H1 (cell line): ENCODE measurements around the gene PLSCR1. TPM values are rescaled to one million over a fixed set of nuclear protein-coding genes. Genes with fewer than 3 reads are reported as not detected.
A peak's percentile ranks its signal among the peaks of the same experiment; 100 is the strongest.

Source experiments
- CTCF ChIA-PET: fragments of 300-600 bp; sonication (Branson Sonifier 250); formaldehyde crosslinking; loops from one replicate; lab custom pipeline; 2021; ENCODE audit not compliant: partially characterized antibody; lab: Charles Lee
- POLR2A ChIA-PET: fragments of 300-600 bp; sonication (Branson Sonifier 250); formaldehyde crosslinking; loops from one replicate; lab custom pipeline; 2021; ENCODE audit warnings: inconsistent platforms; ENCODE audit not compliant: partially characterized antibody; lab: Charles Lee
- DNase-seq, 2 experiments: peaks; one replicate each; pipeline versions ENCODE4 v3.0.0 to v3.0.0-alpha.2; 2010 to 2022; ENCODE audit warnings: low spot score in 2 of 2, low read depth in 1 of 2, mixed read lengths in 1 of 2
- FAIRE-seq: peaks from 2 replicates; lab custom pipeline; 2011; peaks lifted over from hg19 to GRCh38; lab: Jason Lieb, UNC
- H2AFZ ChIP-seq: 2 replicates; pipeline ENCODE4 v1.8.1; 2012; ENCODE audit warnings: low read length, inconsistent platforms
- H2AK5ac ChIP-seq: 2 replicates; pipeline ENCODE4 v1.6.1; 2013; ENCODE audit warnings: low read depth, low read length
- H2BK120ac ChIP-seq: replicated peaks from 2 replicates; pipeline ENCODE3; 2013; ENCODE audit warnings: low read depth, low read length, inconsistent platforms
- H2BK12ac ChIP-seq: 2 replicates; pipeline ENCODE4 v1.6.1; 2013; ENCODE audit warnings: low read depth, low read length
- H2BK15ac ChIP-seq: 2 replicates; pipeline ENCODE4 v1.6.1; 2013; ENCODE audit warnings: low read length
- H2BK20ac ChIP-seq: 2 replicates; pipeline ENCODE4 v1.6.1; 2013; ENCODE audit warnings: low read length
- H2BK5ac ChIP-seq: 2 replicates; pipeline ENCODE4 v1.6.1; 2013; ENCODE audit warnings: low read depth, low read length
- H3K14ac ChIP-seq: 2 replicates; pipeline ENCODE4 v1.6.1; 2013; ENCODE audit warnings: inconsistent platforms; ENCODE audit not compliant: insufficient read length
- H3K18ac ChIP-seq: 2 replicates; pipeline ENCODE4 v1.6.1; 2013; ENCODE audit warnings: low read length; ENCODE audit errors: extremely low read depth
- H3K23ac ChIP-seq: 2 replicates; pipeline ENCODE4 v1.6.1; 2013; ENCODE audit warnings: inconsistent platforms; ENCODE audit not compliant: insufficient read length
- H3K23me2 ChIP-seq: 2 replicates; pipeline ENCODE4 v1.6.1; 2013; ENCODE audit warnings: low read depth, low read length
- H3K27ac ChIP-seq: 2 replicates; pipeline ENCODE4 v1.6.1; 2011; ENCODE audit warnings: low read depth, low read length, inconsistent platforms
- H3K27me3 ChIP-seq, 4 experiments: replicated peaks in 1 of 4; 1 replicate in 1 of 4; 2 replicates in 3 of 4; pipeline versions ENCODE4 v1.6.1 to v1.8.1; 2011 to 2013; ENCODE audit warnings: low read length in 3 of 4, mild to moderate bottlenecking in 3 of 4, inconsistent platforms in 2 of 4, mixed read lengths in 2 of 4, moderate library complexity in 1 of 4; ENCODE audit not compliant: control insufficient read depth in 3 of 4, insufficient read depth in 3 of 4; ENCODE audit errors: extremely low read depth in 1 of 4
- H3K36me3 ChIP-seq, 4 experiments: 2 replicates each; pipeline versions ENCODE4 v1.6.1 to v1.8.1; 2011 to 2013; ENCODE audit warnings: mild to moderate bottlenecking in 4 of 4, low read length in 3 of 4, moderate library complexity in 2 of 4, control low read depth in 1 of 4, inconsistent platforms in 1 of 4; ENCODE audit not compliant: insufficient read depth in 4 of 4, control insufficient read depth in 2 of 4
- H3K4ac ChIP-seq: replicated peaks from 2 replicates; pipeline ENCODE3; 2013; ENCODE audit warnings: low read length, low read depth, mixed read lengths, inconsistent platforms; ENCODE audit not compliant: insufficient read length
- H3K4me1 ChIP-seq, 4 experiments: replicated peaks in 1 of 4; 1 replicate in 1 of 4; 2 replicates in 3 of 4; pipeline versions ENCODE4 v1.6.1 to v1.8.1; 2011 to 2013; ENCODE audit warnings: low read length in 3 of 4, inconsistent platforms in 2 of 4, mixed read lengths in 1 of 4; ENCODE audit not compliant: insufficient read depth in 4 of 4, control insufficient read depth in 3 of 4
- H3K4me2 ChIP-seq, 2 experiments: 2 replicates each; pipeline versions ENCODE4 v1.6.1 to v1.8.1; 2011 to 2013; ENCODE audit warnings: low read depth in 2 of 2, low read length in 2 of 2, control low read depth in 1 of 2, inconsistent platforms in 1 of 2, mild to moderate bottlenecking in 1 of 2; ENCODE audit not compliant: insufficient read depth in 1 of 2
- H3K4me3 ChIP-seq, 4 experiments: fragments of 200-600, 300-600 bp in 1 of 4; sonication (generic), shearing (Covaris generic), sonication (Bioruptor Twin) in 1 of 4; 2 replicates each; pipeline versions ENCODE4 v1.5.1 to v1.8.1; 2011 to 2016; ENCODE audit warnings: low read length in 4 of 4, low read depth in 3 of 4, control low read depth in 2 of 4, inconsistent platforms in 2 of 4, mild to moderate bottlenecking in 2 of 4, mixed read lengths in 1 of 4, moderate library complexity in 1 of 4; ENCODE audit not compliant: insufficient read depth in 2 of 4; ENCODE audit errors: extremely low read depth in 1 of 4
- H3K56ac ChIP-seq: replicated peaks from 2 replicates; pipeline ENCODE3; 2013; ENCODE audit warnings: low read depth, mild to moderate bottlenecking, mixed read lengths, low read length, inconsistent platforms; ENCODE audit not compliant: insufficient read length
- H3K79me1 ChIP-seq: 2 replicates; pipeline ENCODE4 v1.6.1; 2013; ENCODE audit warnings: low read depth, low read length, control low read depth
- H3K79me2 ChIP-seq, 2 experiments: 2 replicates each; pipeline versions ENCODE4 v1.6.1 to v1.8.1; 2012 to 2013; ENCODE audit warnings: low read length in 2 of 2, mild to moderate bottlenecking in 2 of 2, inconsistent platforms in 1 of 2; ENCODE audit not compliant: insufficient read depth in 2 of 2, control insufficient read depth in 1 of 2
- H3K9ac ChIP-seq, 4 experiments: replicated peaks in 1 of 4; 1 replicate in 1 of 4; 2 replicates in 3 of 4; pipeline versions ENCODE4 v1.6.1 to v1.8.1; 2011 to 2013; ENCODE audit warnings: low read depth in 3 of 4, low read length in 3 of 4, control low read depth in 2 of 4, mild to moderate bottlenecking in 2 of 4, moderate library complexity in 2 of 4, inconsistent platforms in 1 of 4; ENCODE audit errors: extremely low read depth in 1 of 4
- H3K9me3 ChIP-seq, 2 experiments: 2 replicates each; pipeline versions ENCODE4 v1.6.1 to v1.8.1; 2012 to 2013; ENCODE audit warnings: mild to moderate bottlenecking in 2 of 2, moderate library complexity in 2 of 2, control low read depth in 1 of 2, inconsistent platforms in 1 of 2, low read depth in 1 of 2, low read length in 1 of 2, mixed read lengths in 1 of 2; ENCODE audit not compliant: insufficient read depth in 2 of 2
- H4K20me1 ChIP-seq, 2 experiments: replicated peaks in 1 of 2; 2 replicates each; pipeline versions ENCODE3 to v1.8.1; 2011 to 2013; ENCODE audit warnings: inconsistent platforms in 2 of 2, low read length in 2 of 2, mild to moderate bottlenecking in 1 of 2; ENCODE audit not compliant: insufficient read depth in 2 of 2, control insufficient read depth in 1 of 2
- H4K5ac ChIP-seq: 2 replicates; pipeline ENCODE4 v1.6.1; 2013; ENCODE audit warnings: low read length, low read depth, mixed read lengths, inconsistent platforms; ENCODE audit not compliant: insufficient read length
- H4K8ac ChIP-seq: 2 replicates; pipeline ENCODE4 v1.8.0; 2013; ENCODE audit warnings: mild to moderate bottlenecking, moderate library complexity, low read length, inconsistent platforms; ENCODE audit not compliant: insufficient read depth; ENCODE audit errors: extremely low read depth
- H4K91ac ChIP-seq: replicated peaks from 2 replicates; pipeline ENCODE3; 2013; ENCODE audit warnings: low read length, mixed read lengths, inconsistent platforms; ENCODE audit not compliant: insufficient read length
- BCL11A ChIP-seq, 2 experiments: IDR thresholded peaks; one replicate each; pipeline ENCODE4 v1.6.1; 2011; ENCODE audit warnings: low read depth in 2 of 2, low read length in 2 of 2, mild to moderate bottlenecking in 2 of 2
- CTCF ChIP-seq, 3 experiments: IDR thresholded peaks; 1 replicate in 2 of 3; 2 replicates in 1 of 3; pipeline versions ENCODE4 v1.5.1 to v1.6.1; 2011; ENCODE audit warnings: low read length in 3 of 3, mild to moderate bottlenecking in 3 of 3, inconsistent platforms in 2 of 3, low read depth in 1 of 3, moderate library complexity in 1 of 3; ENCODE audit not compliant: insufficient read depth in 1 of 3; ENCODE audit errors: control extremely low read depth in 1 of 3
- RAD21 ChIP-seq, 2 experiments: IDR thresholded peaks in 1 of 2; conservative IDR thresholded peaks in 1 of 2; 2 replicates each; pipeline ENCODE4 v1.6.1; 2011; ENCODE audit warnings: low read depth in 2 of 2, low read length in 2 of 2, improper control_type of control experiment in 1 of 2, inconsistent platforms in 1 of 2, mild to moderate bottlenecking in 1 of 2, moderate library complexity in 1 of 2
- SIX5 ChIP-seq: IDR thresholded peaks from 2 replicates; pipeline ENCODE4 v1.6.1; 2011; ENCODE audit warnings: mild to moderate bottlenecking, low read depth, low read length
- polyA plus RNA-seq, 7 experiments: library from polyadenylated mRNA; depleted of rRNA in 3 of 7; stranded (reverse) in 5 of 7; unstranded in 2 of 7; fragments of >200 nt in 5 of 7; fragments of 200-250 nt in 2 of 7; gene quantifications; 1 replicate in 5 of 7; 2 replicates in 1 of 7; 4 replicates in 1 of 7; pipeline versions ENCODE4 v1.2.1 to v1.2.3, GENCODE V29; 2011 to 2013; ENCODE audit warnings: missing spikeins in 2 of 7, mixed read lengths in 2 of 7
- total RNA-seq: library from RNA; stranded (reverse); fragmentation: NEBNext Ultra II Directional; extraction: Animal tissue kit (Norgen Biotek cat#: 25700); gene quantifications from 2 replicates; pipeline ENCODE4 v1.2.1, GENCODE V29; 2021

The PLSCR1 gene
- total and polyA plus RNA-seq, 2 of the 8 experiments (the other 6 are each of a cell fraction or from before 2014, with no cell fraction given) = 32.2 to 48.5 TPM

- Histone ChIP-seq H3K9ac (no peak overlapping the region), H2BK15ac (no peak overlapping the region), H2BK120ac (no peak overlapping the region), H3K23me2 (no peaks in the 10 kb centered on the region)
- no peak for TF ChIP-seq BCL11A (IDR thresholded peaks at IDR 0.05; ENCODE audit: low read depth in 2 of 2, low read length in 2 of 2)
- TF ChIP-seq SIX5 = no peak
- TF ChIP-seq CTCF (IDR thresholded peaks at IDR 0.05; ENCODE audit: control extremely low read depth in 1 of 3, insufficient read depth in 1 of 3, low read depth in 1 of 3, low read length in 3 of 3) = peak in 2 of 3 experiments; percentile 22 to 28; a peak in 2 of 4 replicates
- TF ChIP-seq RAD21 (IDR thresholded peaks at IDR 0.05 in 1 of 2, conservative IDR thresholded peaks at IDR 0.05 in 1 of 2; ENCODE audit: low read depth in 2 of 2, low read length in 2 of 2) = peak; percentile 72 to 77
- TF ChIP-seq, all 59 proteins: peak for 2
- ChIA-PET CTCF (interaction anchor here (0.7 to 1.9 kb wide), 15 partner anchors 8 to 388 kb away, joined by 3 to 12 read pairs (median 3); partner anchors contain the start of gene PLSCR1), POLR2A (no interaction called here)
- Histone ChIP-seq H2BK20ac (no peak overlapping the region), H3K18ac (no peak overlapping the region), H3K23ac (no peak overlapping the region), H4K5ac (no peak overlapping the region), H3K4me1 (no peaks in the 10 kb centered on the region), H3K9me3 (peaks cover 5 to 9% of the 10 kb centered on the region in 2 experiments), H2AK5ac (no peak overlapping the region), H3K79me1 (no peaks in the 10 kb centered on the region), H3K14ac (no peak overlapping the region), H3K56ac (no peak overlapping the region), H3K4ac (no peak overlapping the region), H3K27me3 (no peaks in the 10 kb centered on the region), H2BK5ac (no peak overlapping the region), H4K20me1 (no peaks in the 10 kb centered on the region), H3K27ac (no peak overlapping the region), H2BK12ac (no peak overlapping the region), H3K36me3 (peaks cover 0 to 7% (median 3%) of the 10 kb centered on the region in 4 experiments; a peak in 3 of 8 replicates), H4K8ac (no peak overlapping the region), H3K79me2 (no peaks in the 10 kb centered on the region), H4K91ac (no peak overlapping the region), H2AFZ (no peak overlapping the region), H3K4me3 (no peak overlapping the region), H3K4me2 (no peak overlapping the region)
- DNase-seq (no peak), FAIRE-seq (no peak)
Observed at GRCh38 chr3:146577662-146578061, 33.3 kb upstream of the PLSCR1 start.
